Adrenal gland (tissue), 5 donors: ENCODE measurements around the gene HOXD11.

Experiments used
- CTCF ChIP-seq, 6 experiments: fragments of 450-650 bp in 4 of 6; fragments of 200-600 bp in 2 of 6; sonication (generic) in 1 of 6; IDR thresholded peaks; 1 replicate in 5 of 6; 2 replicates in 1 of 6; pipeline versions ENCODE4 v1.5.1 to v1.8.0; 2016 to 2021; ENCODE audit warnings: antibody characterized with exemption in 6 of 6, mild to moderate bottlenecking in 2 of 6, moderate library complexity in 1 of 6
- POLR2A ChIP-seq, 2 donors: fragments of 450-650 bp; IDR thresholded peaks; one replicate each; pipeline ENCODE4 v1.6.1; 2017; ENCODE audit warnings: antibody characterized with exemption in 2 of 2, mild to moderate bottlenecking in 2 of 2, moderate library complexity in 1 of 2
- donor health status: DM: no; HTN: no; CAD: no.

GRCh38 chr2:176079831-176080539 is 27.1 kb upstream of the HOXD11 start:
- TF ChIP-seq CTCF (IDR thresholded peaks at IDR 0.05) (peak in 4 of 6 experiments; percentile 9 to 53 (median 46)), POLR2A (IDR thresholded peaks at IDR 0.05) (no peak)
